SIG-M5 treated with dmso at 0.1 percent for 504 hours (cell line): ENCODE results near the gene CCDC148.

Experiments used
- DNase-seq: peaks from one replicate; lab custom pipeline; 2025; ENCODE audit not compliant: unreplicated experiment; lab: John Stamatoyannopoulos, UW

Gene CCDC148

DNA sequence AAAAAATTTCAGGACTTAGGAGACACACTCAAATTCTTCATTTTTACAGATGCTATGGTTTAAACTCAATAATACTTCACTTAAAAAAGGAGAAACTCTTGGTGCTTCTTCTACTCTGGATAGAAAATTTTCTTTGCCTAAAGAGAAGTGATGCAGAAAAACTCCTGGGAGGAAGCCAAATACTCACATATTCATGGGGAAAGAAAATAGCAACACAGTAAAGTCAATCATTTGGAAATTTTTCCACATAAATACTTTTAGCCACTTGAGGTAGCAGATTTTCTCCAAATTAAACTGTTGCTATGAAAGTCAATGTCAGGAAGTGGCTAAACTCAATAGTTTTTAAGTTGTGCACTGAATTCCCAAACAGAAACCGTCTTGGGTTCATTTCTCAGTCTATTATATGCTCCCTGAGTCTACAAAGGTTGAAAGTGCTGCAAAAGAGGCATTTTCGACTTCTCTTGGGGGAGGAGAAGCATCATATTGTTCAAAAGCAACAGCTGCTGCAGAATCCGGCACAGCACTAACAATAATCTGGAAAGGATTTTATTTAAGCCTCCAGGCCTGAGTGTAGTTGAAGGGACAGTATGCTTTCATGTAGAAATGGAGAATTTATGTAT is 273.8 kb downstream of the CCDC148 start:
- DNase-seq: no peak

- DNase-seq: no peak
Measured at GRCh38 chr2:158181171-158181570, 275.4 kb downstream of the CCDC148 start.

DNA sequence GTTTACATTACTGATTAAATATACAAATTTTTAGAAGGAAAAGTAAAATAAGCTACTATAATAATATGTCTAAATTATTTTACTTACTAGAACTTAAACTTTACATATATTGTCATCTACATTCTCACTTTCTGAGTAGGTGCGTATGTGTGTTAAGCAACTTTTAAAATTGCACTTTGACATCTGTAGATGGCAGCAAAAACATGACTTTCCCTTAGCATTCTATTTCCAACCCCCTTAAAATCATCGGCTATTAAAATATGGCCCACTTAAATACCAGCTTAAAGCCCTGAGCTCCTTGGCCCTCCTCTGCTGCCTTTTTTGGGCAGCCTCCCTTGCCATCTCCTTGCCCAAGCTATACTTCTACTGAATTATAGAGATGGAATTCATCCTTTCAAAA is 276.9 kb downstream of the CCDC148 start:
- peak; percentile 29 for DNase-seq

- DNase-seq: peak; percentile 13
Measured at GRCh38 chr2:158178646-158179045, 277.9 kb downstream of the CCDC148 start.

DNA sequence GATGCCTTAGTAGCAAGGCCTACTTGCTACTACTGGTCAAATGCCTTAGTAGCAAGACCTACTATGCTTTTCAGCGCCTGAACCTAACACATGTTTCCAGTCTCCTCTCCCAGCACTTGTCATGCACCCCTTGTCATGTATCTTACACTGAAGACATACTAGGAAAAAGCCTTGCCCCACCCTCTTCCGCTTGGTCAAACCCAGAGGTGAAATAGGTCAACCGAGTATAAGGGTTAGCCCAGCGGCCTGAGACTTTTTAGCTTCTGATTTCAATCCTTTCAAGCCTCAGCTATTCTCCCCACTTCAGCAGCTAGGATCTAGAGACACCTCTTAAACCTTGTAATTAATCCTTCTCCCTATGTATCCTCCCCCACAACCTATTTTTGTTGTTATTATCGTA is 281.6 kb downstream of the CCDC148 start:
- no peak for DNase-seq

DNA sequence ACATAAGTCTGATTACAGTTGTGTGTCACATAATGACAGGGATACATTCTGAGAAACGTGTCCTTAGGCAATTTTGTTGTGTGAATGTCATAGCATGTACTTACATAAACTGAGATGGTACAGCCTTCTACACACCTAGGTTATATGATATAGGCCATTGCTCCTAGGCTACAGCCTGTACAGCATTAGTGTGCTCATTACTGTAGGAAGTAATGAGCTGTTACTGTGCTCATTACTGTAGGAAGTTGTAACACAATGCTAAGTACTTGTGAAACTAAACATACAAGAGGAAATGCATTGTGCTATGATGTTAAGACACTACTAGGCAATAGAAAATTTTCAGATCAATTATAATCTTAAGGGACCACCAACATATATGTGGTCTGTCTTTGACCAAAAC is 282.1 kb downstream of the CCDC148 start:
- no peak for DNase-seq

- no peak for DNase-seq
Measured at GRCh38 chr2:158172719-158173118, 283.8 kb downstream of the CCDC148 start.

DNA sequence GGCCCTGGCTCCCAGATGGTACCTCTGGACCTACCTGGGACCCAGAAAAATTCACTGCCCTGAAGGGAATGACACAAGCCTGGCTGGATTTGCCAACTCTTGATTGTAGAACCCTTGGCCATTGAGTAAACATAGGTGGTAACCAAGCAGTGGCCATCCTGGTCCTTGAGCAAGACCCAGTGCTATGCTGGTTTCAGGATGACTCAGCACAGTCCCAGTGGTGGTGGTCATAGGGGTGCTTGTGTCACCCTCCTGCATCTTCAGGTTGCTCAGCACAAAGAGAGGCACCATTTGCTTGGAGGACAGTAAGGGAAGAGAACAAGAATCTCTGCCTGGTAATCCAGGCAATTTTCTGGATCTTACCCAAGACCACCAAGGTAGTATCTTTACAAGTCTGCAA is 302.0 kb downstream of the CCDC148 start:
- no peak for DNase-seq

DNA sequence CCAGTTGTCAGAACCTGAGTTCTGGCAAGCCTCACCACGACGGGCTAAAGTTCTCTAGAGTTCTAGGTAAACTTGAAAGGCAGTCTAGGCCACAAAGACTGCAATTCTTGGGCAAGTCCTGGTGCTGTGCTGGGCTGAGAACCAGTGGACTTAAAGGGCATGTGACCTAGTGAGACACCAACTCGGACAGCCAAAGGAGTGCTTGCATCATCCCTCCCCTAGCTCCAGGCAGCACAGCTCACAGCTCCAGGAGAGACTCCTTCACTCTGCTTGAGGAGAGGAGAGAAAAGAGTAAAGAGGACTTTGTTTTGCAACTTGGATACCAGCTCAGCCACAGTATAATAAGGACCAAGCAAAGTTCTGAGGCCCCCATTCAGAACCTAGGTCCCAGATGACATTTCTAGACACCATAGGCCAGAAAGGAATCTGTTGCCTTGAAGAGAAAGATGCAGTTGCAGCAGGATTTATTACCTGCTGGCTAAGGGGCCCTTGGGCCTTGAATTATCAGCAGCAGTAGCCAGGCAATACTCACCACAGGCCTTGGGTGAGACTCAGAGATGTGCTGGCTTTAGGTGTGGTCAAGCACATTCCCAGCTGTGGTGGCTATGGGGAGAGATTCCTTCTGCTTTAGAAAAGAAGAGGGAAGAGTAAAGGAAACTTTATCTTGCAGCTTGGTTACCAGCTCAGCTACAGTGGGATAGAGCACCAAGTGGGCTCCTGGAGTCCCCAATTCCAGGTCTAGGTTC is 303.1 kb downstream of the CCDC148 start:
- no peak for DNase-seq

- no peak for DNase-seq
Measured at GRCh38 chr2:158144914-158145625, 311.5 kb downstream of the CCDC148 start.

DNA sequence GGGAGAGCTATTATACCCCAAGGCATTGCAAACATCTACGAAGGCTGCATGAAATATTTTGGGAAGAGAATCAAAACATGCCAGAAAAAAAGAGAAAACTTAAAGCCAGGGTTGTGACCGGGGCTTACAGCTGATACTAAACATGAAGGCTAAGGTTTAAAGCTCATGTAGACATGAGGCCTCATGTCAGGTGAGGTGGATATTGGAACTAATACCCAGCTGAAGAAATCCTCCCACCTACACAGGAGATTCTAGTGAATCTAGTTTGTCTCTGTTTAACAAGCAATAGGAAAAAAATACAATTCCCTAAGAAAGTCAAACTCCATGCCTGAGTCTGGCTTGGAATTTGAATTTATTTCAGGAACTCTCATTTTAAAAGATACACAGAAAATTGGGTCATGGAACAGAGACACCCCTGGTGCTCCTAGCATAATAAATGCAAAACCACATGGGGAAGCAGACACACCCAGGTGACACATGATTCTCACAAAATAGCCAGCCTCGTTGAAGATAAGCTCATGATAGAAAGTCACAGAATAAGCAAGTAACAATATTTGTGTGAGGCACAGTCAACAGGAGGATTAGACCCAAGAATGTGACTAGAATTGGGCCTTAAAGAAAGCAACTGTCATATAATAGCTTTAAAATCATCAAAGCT is 312.7 kb downstream of the CCDC148 start:
- no peak for DNase-seq

GRCh38 chr2:158142568-158143332 is 313.8 kb downstream of the CCDC148 start:
- DNase-seq: peak; percentile 98

- peak; percentile 83 for DNase-seq
Measured at GRCh38 chr2:158142165-158142564, 314.4 kb downstream of the CCDC148 start.

GRCh38 chr2:158140201-158140600 is 316.4 kb downstream of the CCDC148 start:
- no peak for DNase-seq

DNA sequence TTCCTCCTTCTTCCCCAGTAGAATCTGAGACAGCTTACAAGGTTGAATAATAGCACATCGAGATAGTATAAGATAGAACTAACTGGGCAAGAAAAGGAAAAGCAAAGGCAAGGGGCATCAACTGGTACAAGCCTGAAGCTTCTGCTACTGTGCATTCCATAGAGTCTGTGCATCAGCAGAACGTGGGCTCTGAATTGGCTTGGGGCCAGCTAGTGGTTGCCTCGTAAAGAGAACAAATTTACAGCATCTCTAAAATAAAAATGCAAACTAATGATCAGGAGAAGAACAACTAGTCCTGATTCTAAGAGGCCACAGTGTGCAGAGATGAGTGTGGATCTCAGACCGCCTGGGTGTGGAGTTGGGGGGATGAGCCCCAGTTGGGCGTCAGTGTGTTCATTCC is 318.3 kb downstream of the CCDC148 start:
- no peak for DNase-seq

GRCh38 chr2:158135096-158135495 is 321.5 kb downstream of the CCDC148 start:
- DNase-seq: no peak

GRCh38 chr2:158134655-158135054 is 321.9 kb downstream of the CCDC148 start:
- no peak for DNase-seq

- no peak for DNase-seq
Measured at GRCh38 chr2:158134055-158134454, 322.5 kb downstream of the CCDC148 start.

DNA sequence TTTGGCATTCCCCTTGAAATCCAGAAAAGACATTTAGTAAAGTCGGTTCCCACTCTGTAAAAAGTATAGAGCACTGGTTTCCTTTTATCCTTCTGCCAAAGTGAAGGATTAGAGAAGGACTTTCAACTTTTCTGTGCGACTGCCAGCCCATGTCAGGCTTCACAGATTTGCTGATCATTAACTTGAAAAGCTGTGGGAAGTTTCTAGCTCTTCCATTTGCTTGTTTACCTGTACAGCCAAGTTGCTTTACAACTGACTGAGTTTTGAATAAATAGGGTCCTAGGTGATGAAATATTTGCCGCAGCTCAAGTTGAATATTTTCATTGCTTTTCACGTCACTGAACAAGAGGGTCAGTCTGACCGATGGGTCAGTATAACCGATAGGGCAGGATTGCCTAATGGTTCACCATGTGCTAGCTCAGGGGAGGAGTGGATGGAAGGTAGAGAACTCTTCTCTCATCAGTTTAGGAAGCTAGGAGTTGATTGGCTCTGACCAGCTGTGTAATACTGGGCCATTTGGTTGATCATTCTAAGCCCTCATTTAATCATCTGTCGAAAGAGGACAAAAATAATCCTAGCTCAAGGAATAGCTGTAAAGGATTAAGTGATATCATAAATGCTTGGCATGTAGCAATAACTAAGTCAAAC is 324.5 kb downstream of the CCDC148 start:
- DNase-seq: no peak

- no peak for DNase-seq
Measured at GRCh38 chr2:158131483-158131912, 325.1 kb downstream of the CCDC148 start.
